HUES6 (cell line): ENCODE results near the gene NFAT5.

Experiments used
- H3K27ac ChIP-seq: 2 replicates; pipeline ENCODE4 v1.7.0; 2013; ENCODE audit warnings: low read depth, mild to moderate bottlenecking, low read length, inconsistent platforms
- H3K27me3 ChIP-seq: 2 replicates; pipeline ENCODE4 v1.6.1; 2013; ENCODE audit warnings: low read length; ENCODE audit not compliant: control insufficient read depth, insufficient read depth
- H3K36me3 ChIP-seq: 2 replicates; pipeline ENCODE4 v1.6.1; 2013; ENCODE audit warnings: low read length; ENCODE audit not compliant: control insufficient read depth, insufficient read depth
- H3K4me1 ChIP-seq: 2 replicates; pipeline ENCODE4 v1.6.1; 2013; ENCODE audit warnings: low read length; ENCODE audit not compliant: control insufficient read depth, insufficient read depth
- H3K4me3 ChIP-seq: 2 replicates; pipeline ENCODE4 v1.5.1; 2013; ENCODE audit warnings: low read depth, low read length
- H3K9ac ChIP-seq: one replicate; pipeline ENCODE4 v1.6.1; 2013; ENCODE audit warnings: mild to moderate bottlenecking, low read length
- H3K9me3 ChIP-seq: 2 replicates; pipeline ENCODE4 v1.6.1; 2013; ENCODE audit warnings: low read depth, low read length; ENCODE audit not compliant: control insufficient read depth, insufficient read depth

Gene NFAT5

GRCh38 chr16:69644790-69645189, 79.0 kb downstream of the NFAT5 start:
- peaks cover 27% of the 10 kb centered on the region for H3K36me3 ChIP-seq
- H3K9me3 ChIP-seq, result no peaks in the 10 kb centered on the region
- H3K4me1 ChIP-seq, result no peaks in the 10 kb centered on the region
- H3K27ac ChIP-seq, result no peak overlapping the region
- no peak overlapping the region for H3K9ac ChIP-seq
- H3K27me3 ChIP-seq, result no peaks in the 10 kb centered on the region
- no peak overlapping the region for H3K4me3 ChIP-seq

- no peaks in the 10 kb centered on the region for H3K4me1 ChIP-seq
- H3K4me3 ChIP-seq, result no peak overlapping the region
- no peak overlapping the region for H3K9ac ChIP-seq
- H3K36me3 ChIP-seq, result peaks cover 41% of the 10 kb centered on the region
- H3K27ac ChIP-seq, result no peak overlapping the region
- no peaks in the 10 kb centered on the region for H3K27me3 ChIP-seq
- no peaks in the 10 kb centered on the region for H3K9me3 ChIP-seq
These were observed 81.3 kb downstream of the NFAT5 start for GRCh38 chr16:69647020-69647419.

GRCh38 chr16:69651217-69651616, 85.5 kb downstream of the NFAT5 start:
- H3K9me3 ChIP-seq, result no peaks in the 10 kb centered on the region
- H3K4me1 ChIP-seq, result no peaks in the 10 kb centered on the region
- no peaks in the 10 kb centered on the region for H3K27me3 ChIP-seq
- H3K36me3 ChIP-seq, result peaks cover 78% of the 10 kb centered on the region
- H3K27ac ChIP-seq, result no peak overlapping the region
- no peak overlapping the region for H3K9ac ChIP-seq
- no peak overlapping the region for H3K4me3 ChIP-seq

- peaks cover 66% of the 10 kb centered on the region for H3K36me3 ChIP-seq
- no peaks in the 10 kb centered on the region for H3K27me3 ChIP-seq
- no peak overlapping the region for H3K4me3 ChIP-seq
- no peaks in the 10 kb centered on the region for H3K4me1 ChIP-seq
- H3K27ac ChIP-seq, result no peak overlapping the region
- H3K9me3 ChIP-seq, result no peaks in the 10 kb centered on the region
- H3K9ac ChIP-seq, result no peak overlapping the region
These were observed 88.6 kb downstream of the NFAT5 start for GRCh38 chr16:69654280-69654931.

- H3K27ac ChIP-seq, result no peak overlapping the region
- no peak overlapping the region for H3K4me3 ChIP-seq
- H3K9me3 ChIP-seq, result no peaks in the 10 kb centered on the region
- no peak overlapping the region for H3K9ac ChIP-seq
- H3K36me3 ChIP-seq, result peaks cover 60% of the 10 kb centered on the region
- H3K27me3 ChIP-seq, result no peaks in the 10 kb centered on the region
- no peaks in the 10 kb centered on the region for H3K4me1 ChIP-seq
These were observed 94.4 kb downstream of the NFAT5 start for GRCh38 chr16:69660166-69660565.

- Histone ChIP-seq H3K36me3 (peaks cover 41% of the 10 kb centered on the region), H3K27ac (no peak overlapping the region), H3K4me1 (no peaks in the 10 kb centered on the region), H3K27me3 (no peaks in the 10 kb centered on the region), H3K9me3 (no peaks in the 10 kb centered on the region), H3K4me3 (no peak overlapping the region), H3K9ac (no peak overlapping the region)
These were observed 97.1 kb downstream of the NFAT5 start for GRCh38 chr16:69662901-69663300.

GRCh38 chr16:69663846-69664245, 98.1 kb downstream of the NFAT5 start:
- Histone ChIP-seq H3K36me3 (peaks cover 40% of the 10 kb centered on the region), H3K27ac (no peak overlapping the region), H3K4me1 (no peaks in the 10 kb centered on the region), H3K4me3 (no peak overlapping the region), H3K9ac (no peak overlapping the region), H3K27me3 (no peaks in the 10 kb centered on the region), H3K9me3 (no peaks in the 10 kb centered on the region)

GRCh38 chr16:69669577-69669976, 103.8 kb downstream of the NFAT5 start:
- Histone ChIP-seq H3K27me3 (no peaks in the 10 kb centered on the region), H3K27ac (no peak overlapping the region), H3K4me3 (no peak overlapping the region), H3K4me1 (no peaks in the 10 kb centered on the region), H3K9me3 (no peaks in the 10 kb centered on the region), H3K9ac (no peak overlapping the region), H3K36me3 (peaks cover 36% of the 10 kb centered on the region)

GRCh38 chr16:69672315-69672997, 106.7 kb downstream of the NFAT5 start:
- H3K4me3 ChIP-seq, result no peak overlapping the region
- H3K27ac ChIP-seq, result no peak overlapping the region
- no peaks in the 10 kb centered on the region for H3K9me3 ChIP-seq
- no peak overlapping the region for H3K9ac ChIP-seq
- H3K27me3 ChIP-seq, result no peaks in the 10 kb centered on the region
- H3K4me1 ChIP-seq, result no peaks in the 10 kb centered on the region
- H3K36me3 ChIP-seq, result peaks cover 55% of the 10 kb centered on the region

GRCh38 chr16:69672998-69673713, 107.4 kb downstream of the NFAT5 start:
- Histone ChIP-seq H3K36me3 (peaks cover 56% of the 10 kb centered on the region), H3K9me3 (no peaks in the 10 kb centered on the region), H3K27me3 (no peaks in the 10 kb centered on the region), H3K9ac (no peak overlapping the region), H3K4me3 (no peak overlapping the region), H3K4me1 (no peaks in the 10 kb centered on the region), H3K27ac (no peak overlapping the region)

GRCh38 chr16:69680358-69680757, 114.6 kb downstream of the NFAT5 start:
- no peaks in the 10 kb centered on the region for H3K4me1 ChIP-seq
- no peaks in the 10 kb centered on the region for H3K9me3 ChIP-seq
- H3K36me3 ChIP-seq, result peaks cover 44% of the 10 kb centered on the region
- H3K27me3 ChIP-seq, result no peaks in the 10 kb centered on the region
- no peak overlapping the region for H3K9ac ChIP-seq
- H3K4me3 ChIP-seq, result no peak overlapping the region
- H3K27ac ChIP-seq, result no peak overlapping the region
